HG03103 (cell line): Measurements from ENCODE around the gene AOC1.
"Not testable (repeated sequence)": the region's sequence is repeated elsewhere in the genome, so short reads cannot be mapped to it uniquely, and the experiment has no call there.

Experiments
- ATAC-seq: cut with Tn5 transposase; IDR thresholded peaks from one replicate; pipeline ENCODE4 v1.9.1; 2021; ENCODE audit warnings: low read depth; ENCODE audit not compliant: unreplicated experiment

The AOC1 gene

GRCh38 chr7:150896562-150897209 lies 44.4 kb downstream of the AOC1 start:
- ATAC-seq: no peak

DNA sequence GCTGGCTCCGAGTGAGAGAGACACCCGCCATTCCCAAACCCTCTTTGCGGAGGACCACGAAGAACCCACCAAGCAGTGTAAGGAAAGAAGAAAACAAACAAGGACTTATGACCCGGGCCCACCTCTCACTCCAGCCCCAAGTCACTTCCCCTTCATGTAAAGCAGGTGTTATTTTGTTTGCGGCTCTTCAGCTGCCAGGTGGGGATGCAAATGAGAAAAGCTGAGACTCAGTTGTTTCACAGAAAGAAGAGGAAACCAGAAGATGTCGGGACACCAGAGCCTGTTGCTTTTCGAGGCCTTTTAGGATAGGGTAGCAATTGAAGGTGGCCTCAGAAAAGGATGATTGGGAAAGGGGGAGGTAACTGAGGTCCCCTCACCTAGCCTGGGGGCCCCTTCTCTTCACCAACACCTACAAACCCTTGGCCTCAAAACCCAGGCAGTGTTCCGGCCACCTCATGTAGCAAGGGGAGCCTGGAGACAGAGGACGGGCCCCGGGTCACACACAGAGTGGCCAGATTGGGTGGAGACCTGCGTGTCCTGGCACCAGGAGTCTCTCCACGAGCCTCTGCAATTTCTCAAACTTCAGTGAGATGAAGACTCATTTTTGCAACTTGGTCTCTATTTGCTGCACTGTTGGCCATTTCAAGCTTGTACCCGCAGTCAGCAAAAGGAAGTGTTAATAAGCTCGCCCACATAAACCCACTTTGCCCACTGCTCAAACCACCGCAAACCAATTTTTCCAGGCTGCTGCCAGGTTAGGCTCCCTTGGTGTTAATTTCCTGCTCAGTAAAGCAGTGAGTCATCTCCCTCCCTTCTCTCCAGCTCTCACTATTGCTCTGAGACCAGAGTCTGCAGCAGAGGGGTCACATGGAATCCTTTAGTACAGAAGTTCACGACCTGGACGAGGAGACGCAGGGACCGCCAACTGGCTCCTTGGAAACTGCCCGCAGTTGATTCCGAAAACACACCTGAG lies 45.5 kb downstream of the AOC1 start:
- ATAC-seq: no peak

DNA sequence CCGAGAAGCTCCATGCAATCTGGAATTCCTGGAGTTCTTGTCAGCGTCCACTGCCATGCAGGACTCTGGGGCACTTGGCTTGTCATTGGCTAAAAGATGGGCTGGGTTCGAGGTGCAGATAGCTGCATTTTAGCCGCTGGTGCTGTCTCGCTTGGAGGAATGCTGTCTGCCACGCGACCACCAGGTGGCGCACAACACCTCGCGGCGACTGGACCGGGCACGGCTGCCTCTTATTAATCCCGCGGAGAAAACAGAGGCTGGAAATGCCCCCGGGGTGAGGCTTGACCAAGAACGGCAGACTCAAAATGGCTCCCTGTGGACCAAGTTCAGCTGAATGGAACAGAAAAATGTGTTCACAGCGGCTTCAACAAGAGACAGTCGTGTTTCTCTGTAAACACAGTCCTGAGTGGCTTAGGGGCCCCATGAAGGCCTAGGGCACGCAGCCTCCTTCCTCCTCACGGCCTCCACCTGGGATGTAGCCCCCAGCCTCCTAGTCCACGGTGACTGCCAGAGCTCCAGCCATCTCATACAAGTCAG lies 46.2 kb downstream of the AOC1 start:
- no peak for ATAC-seq

DNA sequence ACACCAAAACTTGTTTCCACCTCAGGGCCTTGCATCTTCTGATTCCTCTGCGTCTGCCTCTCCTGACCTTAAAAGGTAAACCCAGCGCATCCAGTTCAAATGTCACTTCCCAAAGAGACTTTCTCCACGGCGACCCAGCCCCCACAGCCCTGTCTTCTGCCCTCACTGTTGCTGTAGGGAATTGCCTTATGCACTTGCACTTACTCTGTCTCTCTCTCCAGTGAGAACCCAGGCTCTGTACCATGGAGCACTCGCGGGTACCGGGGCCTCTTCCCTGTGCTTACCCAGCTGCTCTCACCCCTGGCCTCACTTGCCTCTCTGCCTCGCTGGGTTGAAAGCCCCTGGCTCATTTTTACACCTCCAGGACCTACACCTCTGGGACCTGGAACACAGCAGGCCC lies 48.4 kb downstream of the AOC1 start:
- no peak for ATAC-seq

DNA sequence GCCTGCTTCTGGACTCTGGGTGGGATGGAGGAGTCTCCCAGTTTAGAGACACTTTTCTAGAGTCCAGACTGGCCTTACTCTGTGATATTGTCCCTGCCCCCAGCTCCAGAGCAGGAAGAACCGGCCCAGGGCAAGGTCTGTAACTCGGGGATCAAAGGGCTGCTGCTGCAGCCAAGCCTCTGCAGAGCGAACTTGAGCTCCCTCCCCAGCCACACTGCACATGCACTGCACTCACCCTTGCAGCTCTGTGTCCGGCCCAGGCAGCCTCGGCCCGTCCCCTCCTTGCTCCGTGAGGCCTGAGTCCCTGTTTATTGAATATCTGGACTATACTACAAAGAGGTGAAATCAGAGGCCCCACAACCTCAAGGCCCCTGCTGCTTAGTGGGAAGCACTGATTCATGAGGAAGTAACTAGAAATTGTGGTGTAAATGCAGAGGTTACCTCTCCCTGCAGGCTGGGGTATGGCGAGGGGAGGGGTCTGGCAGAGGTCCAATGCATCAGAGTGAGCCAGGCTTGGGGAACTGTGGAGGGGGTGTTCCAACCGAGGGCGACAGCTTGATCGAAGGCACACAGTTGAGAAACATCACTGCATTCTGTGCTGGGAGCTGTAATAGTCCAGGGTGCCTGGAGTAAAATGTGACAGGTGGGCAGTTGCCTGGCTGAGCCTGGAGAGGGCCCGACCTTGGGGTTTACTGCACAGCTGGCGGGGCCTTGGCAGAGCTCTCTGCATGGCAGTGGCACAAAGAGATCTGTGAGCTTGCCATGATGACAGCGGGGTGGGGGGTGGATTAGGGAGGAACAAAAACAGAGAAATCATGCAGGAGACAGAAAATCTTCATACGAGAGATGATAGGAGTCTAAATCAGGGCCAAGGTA lies 49.1 kb downstream of the AOC1 start:
- no peak for ATAC-seq

DNA sequence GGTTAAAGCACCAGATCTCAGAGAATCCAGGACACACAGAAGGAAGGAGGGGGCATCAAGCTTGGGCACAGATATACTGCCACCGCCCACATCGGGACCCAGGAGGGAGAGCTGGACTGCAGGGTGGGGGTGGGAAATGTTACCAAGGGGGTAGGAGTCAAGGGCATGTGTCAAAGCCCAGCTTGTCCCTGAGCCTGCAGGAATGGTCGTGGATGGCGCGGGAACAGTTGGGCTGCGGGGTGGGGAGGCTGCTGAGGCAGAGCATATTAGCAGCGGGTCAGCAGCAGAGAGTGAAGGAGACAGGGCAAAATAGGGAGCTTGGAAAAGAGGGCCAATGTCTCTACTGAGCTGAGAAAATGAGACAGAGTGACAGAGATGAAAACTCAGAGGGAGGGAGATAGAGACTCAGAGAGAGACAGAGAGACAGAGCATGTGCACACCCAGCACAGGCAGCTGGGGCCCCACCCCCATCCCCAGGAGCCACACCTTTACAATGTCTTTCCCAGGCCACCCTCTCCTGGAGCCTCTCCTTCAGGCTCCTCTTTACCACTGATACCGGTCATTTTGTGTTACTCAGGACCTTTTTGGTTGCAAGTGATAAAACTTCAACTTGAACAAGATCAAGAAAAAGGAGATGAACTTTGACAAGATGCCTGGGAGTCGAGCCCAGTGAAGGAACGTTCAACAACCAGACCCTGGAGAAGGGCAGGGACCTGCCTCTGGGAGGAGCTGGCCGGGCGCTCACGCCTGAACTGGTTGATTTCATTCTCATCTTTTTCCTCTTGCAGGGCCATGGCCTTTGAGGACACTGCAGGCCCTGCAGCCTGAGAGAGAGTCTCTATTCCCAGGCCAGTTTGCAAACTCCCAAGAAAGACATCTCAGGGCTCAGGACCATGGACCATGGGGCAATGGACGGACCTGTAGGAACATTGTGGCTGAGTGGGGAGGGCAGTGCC lies 50.0 kb downstream of the AOC1 start:
- no peak for ATAC-seq

GRCh38 chr7:150903606-150904005 lies 51.3 kb downstream of the AOC1 start:
- no peak for ATAC-seq

- no peak for ATAC-seq
These were observed 51.9 kb downstream of the AOC1 start for GRCh38 chr7:150904011-150904909.

DNA sequence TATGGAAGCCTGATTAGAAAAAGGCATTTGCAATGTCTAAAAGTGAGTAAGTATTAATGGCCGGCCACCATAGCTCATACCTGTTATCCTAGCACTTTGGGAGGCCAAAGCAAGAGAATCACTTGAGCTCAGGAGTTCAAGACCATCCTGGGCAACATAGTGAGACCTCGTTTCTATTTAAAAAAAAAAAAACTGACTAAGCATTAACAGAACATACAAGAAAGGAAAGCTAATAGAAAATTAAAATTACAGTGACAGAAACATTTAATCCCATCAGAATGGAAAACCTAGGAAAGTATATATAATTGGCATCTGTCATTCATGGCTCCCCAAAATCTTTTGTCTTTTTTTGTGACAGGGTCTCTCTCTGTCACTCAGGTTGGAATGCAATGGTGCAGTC lies 55.9 kb downstream of the AOC1 start:
- no peak for ATAC-seq

- no peak for ATAC-seq
These were observed 57.1 kb downstream of the AOC1 start for GRCh38 chr7:150909200-150909995.

- ATAC-seq: not testable (repeated sequence)
These were observed 58.1 kb downstream of the AOC1 start for GRCh38 chr7:150910305-150910995.

DNA sequence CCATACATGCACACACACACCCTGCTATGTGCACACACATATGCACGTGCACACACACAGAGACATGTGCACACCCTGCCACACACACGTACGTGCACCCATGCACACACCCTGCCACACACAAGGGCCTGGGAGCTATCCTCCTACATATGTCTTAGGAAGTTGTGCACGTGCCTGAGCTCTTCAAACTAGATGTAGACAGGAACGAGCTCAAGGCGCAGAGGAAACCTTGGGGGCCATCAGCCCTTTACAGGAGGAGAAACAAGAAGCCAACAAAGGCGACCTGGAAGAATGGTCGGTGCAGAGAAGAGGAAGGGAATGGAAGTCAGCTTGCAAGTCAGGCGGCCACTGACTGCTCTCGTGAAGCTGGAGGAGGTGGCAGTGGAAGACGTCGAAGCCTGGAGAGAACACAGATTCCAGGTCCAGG lies 58.7 kb downstream of the AOC1 start:
- ATAC-seq: no peak
